Middle frontal gyrus (tissue), 1 donor: ENCODE measurements around the gene PSD.

Experiments used
- DNase-seq: peaks from one replicate; pipeline ENCODE4 v3.0.0-alpha.2; 2015; ENCODE audit warnings: low spot score; ENCODE audit errors: extremely low spot score

Gene PSD

DNA sequence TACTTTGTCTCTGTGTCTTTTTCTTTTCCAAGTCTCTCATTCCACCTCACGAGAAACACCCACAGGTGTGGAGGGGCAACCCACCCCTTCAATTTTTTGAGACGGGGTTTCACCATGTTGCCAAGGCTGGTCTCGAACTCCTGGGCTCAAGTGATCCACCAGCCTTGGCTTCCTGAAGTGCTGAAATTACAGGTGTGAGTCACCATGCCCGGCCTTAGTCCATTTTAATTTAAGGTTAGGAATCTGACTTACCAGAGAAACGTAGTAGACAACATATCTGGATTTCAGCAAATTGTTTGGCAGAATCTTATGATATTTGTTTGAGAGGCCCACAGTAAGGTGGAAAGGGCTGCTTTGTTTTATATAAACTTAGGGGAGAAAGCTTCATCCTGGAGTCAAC lies 26.3 kb downstream of the PSD start:
- no peak for DNase-seq

DNA sequence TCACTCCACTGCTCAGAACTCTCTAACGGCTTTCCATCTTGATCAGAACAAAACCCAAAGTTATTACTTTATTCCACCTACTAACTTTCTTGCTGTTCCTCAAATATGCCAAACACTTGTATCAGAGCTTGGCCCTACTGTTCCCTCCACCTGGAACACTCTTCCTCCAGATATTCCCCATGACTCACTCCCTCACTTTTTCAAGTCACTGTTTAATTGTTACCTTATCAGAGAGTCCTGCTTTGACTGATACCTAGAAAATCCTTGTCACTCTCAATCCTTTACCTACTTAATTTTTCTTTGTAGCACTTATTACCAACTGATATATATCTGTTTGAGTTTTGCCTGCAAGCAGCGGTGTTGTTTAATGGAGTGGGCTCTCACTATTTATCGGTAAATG lies 28.7 kb downstream of the PSD start:
- no peak for DNase-seq

DNA sequence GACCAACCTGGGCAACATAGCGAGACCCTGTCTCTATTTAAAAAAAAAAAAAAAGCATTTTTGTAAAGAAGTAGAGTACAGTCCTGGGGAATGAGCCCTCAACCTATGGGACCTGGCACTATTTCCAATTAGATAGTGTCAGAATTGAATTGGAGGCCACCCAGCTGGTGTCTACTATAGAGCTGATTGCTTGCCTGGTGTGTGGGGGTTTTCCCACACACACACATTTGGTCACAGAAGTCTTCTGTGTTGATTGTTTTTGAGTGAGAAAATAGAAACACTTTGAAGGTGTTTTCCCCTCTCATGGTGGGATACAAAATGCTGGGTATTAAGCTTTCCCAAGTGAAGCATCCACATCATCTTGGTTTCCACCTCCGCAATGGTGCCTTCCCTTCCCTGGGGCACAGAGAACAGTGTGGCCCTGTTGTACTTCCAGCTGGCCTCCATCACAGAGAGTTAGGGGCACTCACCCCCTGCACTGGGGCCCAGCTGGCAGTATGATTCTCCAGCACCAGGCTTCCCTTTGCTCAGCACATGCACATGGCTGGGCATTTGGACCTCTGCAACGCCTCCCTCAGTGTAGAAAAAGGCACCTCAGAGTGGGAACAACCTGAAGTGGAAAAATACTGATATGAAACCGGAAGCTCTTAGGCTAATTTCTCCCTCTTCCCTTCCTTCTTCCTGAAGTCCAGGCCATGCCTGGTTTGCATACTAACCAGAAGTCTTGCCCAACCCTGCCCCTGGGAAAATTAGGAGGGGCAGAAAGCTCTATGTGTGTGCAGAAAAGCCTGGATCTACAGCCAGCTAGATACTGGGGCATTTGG lies 33.8 kb downstream of the PSD start:
- no peak for DNase-seq

DNA sequence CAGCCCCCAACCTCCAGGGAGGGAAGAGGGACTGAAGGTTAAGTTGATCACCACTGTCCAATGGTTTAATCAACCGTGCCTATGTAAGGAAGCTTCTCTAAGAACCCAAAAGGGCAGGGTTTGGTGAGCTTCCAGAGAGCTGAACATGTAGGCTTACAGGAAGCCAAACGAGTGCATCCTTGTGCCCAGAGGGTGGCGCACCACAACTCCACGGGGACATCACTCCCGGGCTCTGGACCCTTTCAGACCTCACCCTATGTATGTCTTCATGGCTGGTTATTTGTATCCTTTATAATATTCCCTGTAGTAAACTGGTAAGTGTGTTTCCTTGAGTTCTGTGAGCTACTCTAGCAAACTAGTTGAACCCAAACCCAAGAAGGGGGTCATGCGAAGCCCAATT lies 34.5 kb downstream of the PSD start:
- DNase-seq: no peak

DNA sequence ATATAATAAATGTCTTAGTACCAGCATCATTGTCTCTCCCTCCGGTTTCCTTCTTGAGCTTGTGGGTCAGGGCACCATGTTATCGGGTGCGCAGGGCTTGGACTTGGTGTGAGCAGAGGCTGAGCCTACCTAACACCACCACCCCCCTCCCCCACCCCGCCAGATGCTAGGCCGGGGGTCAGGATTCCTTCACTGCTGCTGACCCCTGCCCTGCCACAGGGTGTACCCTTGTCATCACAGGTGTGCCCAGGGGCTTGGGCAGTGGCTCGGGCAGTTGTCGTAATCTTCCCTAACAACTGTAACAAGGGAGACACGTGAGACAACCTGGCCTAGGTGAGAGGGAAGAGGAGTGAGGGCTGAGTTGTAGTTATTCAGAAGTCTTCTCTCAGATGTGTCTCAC lies 35.7 kb downstream of the PSD start:
- DNase-seq: no peak

DNA sequence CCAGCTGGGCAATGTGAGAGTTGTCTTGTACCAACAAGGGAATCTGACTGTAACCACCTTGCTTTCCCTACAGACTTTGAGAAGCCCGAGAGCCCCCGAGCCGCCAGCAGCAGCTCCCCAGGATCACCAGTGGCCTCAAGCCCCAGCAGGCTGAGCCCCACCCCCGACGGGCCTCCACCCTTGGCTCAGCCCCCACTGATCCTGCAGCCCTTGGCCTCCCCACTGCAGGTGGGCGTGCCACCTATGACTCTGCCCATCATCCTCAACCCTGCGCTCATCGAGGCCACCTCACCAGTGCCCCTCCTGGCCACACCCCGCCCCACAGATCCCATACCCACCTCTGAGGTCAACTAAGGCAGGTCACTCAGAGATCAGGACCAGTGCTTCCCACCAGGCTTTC lies 36.6 kb downstream of the PSD start:
- DNase-seq: no peak

DNA sequence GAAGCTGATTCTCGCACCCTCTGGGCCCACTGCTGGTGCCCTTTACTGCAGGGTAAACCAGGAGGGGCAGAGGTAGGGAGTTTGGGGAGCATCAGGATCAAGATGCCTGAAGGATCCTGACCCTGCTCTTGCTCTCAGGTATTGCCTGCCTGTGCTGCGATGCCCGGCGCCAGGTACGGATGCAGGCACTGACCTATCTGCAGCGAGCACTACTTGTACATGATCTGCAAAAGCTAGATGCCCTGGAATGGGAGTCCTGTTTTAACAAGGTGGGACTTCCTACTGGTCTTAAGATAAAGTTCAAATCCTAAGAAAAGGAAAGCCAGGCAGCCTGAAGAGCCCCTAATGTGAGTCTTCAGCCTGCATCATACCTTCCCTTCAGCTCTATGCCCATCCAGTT lies 39.2 kb downstream of the PSD start:
- DNase-seq: no peak

DNA sequence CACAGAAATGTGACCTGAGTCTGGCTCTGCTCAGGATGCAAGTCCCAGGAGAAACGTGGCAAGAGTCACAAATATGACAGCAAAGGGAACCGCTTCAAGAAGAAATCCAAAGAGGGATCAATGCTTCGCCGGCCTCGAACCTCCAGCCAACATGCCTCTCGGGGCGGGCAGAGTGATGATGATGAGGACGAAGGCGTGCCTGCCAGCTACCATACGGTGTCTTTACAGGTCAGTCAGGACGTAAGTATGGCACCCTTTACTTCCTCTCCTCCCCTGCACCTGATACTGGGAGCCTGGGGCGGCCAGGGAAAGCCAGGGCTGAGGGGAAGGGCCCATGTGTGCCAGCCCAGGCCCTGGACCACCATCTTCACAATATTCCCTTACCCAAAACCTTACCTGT lies 41.7 kb downstream of the PSD start:
- DNase-seq: no peak

DNA sequence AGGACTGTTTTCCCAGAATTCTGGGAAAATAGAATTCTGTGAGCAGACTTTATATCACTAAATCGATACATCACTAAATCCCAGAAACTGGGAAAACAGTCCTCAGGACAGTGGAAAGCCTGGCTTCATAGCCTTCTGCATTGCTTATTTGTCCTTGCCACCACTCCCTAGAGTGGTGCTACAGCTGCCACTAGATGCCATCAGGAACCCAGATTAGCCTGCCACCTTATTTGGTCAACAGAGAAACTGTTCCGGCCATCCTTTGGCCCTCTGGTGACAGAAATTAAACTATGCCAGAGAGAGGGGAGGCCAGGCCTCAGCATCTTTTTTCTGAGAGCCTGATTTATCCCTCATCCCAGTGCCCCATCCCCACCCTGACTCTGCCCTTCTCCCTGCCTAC lies 42.7 kb downstream of the PSD start:
- no peak for DNase-seq

DNA sequence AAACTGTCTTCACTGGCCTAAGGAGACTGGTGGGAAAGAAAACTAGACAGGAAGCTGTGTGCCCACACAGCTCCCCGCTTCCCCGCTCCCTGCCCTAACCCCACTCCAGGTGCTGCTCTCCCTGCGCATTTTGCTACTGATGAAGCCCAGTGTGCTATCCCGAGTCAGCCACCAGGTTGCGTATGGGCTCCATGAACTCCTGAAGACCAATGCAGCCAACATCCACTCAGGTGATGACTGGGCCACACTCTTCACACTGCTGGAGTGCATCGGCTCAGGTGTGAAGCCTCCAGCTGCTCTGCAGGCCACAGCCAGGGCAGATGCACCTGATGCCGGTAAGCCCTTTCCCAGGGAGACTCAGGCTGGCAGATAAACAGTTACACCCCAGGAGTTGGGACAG lies 43.3 kb downstream of the PSD start:
- DNase-seq: no peak

DNA sequence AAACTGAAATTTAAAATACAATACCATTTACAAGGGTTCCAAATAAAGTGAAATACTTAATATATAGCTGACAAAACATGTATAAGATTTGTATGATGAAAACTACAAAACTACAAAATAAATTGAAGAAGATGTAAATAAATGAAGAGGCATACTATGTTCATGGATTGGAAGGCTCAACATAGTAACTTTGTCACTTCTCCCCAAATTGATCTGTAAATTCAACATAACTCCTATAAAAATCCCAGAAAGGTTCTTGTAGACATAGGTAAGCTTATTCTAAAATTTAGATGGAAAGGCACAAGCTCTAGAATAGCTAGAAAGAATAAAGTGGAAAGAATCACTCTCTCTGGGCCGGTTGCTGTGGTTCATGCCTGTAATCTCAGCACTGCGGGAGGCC lies 47.3 kb downstream of the PSD start:
- no peak for DNase-seq

DNA sequence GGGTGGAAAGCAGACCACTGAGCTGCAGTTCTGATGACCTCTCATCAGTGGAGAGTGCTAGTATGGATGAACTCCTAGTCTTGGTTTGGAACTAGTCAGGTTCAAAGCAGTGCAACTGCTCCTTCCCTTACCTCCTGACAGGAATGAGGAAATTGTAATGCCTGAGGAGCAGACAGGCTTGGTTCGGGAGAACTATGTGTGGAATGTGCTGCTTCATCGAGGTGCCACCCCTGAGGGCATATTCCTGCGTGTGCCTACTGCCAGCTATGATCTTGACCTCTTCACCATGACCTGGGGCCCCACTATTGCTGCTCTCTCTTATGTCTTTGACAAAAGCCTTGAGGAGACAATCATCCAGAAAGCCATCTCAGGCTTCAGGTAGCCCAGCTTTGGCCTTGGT lies 50.5 kb downstream of the PSD start:
- DNase-seq: no peak

DNA sequence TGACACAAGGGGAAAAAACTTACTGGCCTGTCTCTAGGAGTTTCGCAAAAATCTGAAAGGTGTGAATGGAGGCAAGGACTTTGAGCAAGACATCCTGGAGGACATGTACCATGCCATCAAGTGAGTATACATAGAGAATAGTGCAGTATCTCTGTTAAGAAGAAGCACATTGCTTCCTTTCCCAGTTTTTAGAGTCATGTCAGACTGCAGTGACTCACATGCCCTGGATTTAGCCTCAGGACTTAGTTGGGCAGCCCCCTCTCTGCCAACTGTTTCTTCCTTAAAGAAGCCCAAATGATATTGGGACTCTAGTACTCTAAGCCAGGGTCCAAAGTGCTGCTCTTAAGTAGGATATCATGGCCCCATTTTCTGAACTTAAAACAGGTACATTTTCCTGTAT lies 51.1 kb downstream of the PSD start:
- DNase-seq: no peak

DNA sequence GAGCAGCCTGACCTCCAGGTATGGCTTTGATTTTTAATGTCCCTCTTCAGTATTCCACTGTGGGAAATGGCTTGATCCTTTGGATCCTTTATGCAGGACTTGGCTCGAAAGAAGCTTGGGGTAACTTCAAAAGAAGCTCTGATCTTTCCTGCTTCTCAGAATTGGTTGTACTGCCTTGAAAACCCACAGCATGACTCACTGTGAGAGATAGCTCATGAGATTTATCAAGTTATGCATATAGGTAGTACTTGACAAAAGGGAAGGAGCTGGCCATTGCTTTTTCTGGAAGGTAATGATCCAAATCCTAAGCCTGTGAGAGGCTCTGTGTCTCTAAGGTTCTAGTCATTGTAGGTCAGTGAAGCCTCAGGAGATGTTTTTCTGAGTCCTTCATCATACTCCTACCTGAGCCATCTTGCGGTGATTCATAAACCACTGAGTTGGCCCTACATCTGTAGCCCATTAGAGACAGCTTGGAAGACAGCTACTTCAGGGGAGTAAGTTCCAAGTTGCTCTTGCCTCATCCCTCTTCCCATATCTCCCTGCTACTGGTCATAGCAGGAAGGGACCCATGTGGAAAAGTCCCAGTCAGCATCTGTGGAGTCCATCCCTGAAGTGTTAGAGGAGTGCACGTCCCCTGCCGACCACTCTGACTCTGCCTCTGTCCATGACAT lies 59.7 kb downstream of the PSD start:
- DNase-seq: no peak

DNA sequence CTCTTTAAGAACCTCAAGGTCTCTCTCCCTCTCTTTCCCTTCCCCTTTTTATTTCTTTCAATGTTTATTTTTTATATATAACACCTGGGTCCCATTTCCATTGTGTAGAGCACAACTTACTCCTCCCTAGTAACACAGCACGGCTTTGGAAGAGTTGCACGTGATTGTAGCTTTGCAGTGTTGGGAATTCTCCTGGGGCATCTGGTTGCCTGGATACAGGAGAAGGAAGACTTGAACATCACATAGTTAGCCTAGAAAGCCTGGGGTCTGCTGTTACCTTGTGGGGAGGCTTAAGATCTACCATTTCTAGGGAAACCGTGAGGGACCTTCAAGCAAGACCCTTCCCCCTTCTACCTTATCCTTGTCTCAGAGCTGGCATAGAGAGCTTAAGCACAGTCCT lies 64.1 kb downstream of the PSD start:
- DNase-seq: no peak
